HepG2 (cell line): ENCODE measurements around the gene NODAL. TPM values are rescaled to one million over a fixed set of nuclear protein-coding genes. Genes with fewer than 3 reads are reported as not detected.

Experiments used
- ATF2 ChIP-seq: sonication (generic); formaldehyde crosslinking; IDR thresholded peaks from 2 replicates; pipeline ENCODE4 v1.4.0; 2020; ENCODE audit warnings: missing genetic modification reagents
- BORCS8-MEF2B ChIP-seq: sonication (generic); formaldehyde crosslinking; IDR thresholded peaks from 2 replicates; pipeline ENCODE4 v1.8.0; 2022; ENCODE audit warnings: mild to moderate bottlenecking, missing genetic modification reagents
- FOXA1 ChIP-seq, 2 experiments: fragments of 450-650 bp in 1 of 2; sonication (generic) in 1 of 2; formaldehyde crosslinking in 1 of 2; IDR thresholded peaks; 2 replicates each; pipeline versions ENCODE4 v1.4.0 to v1.6.1; 2016 to 2020; ENCODE audit warnings: missing genetic modification reagents in 1 of 2
- GATAD2A ChIP-seq: IDR thresholded peaks from 2 replicates; pipeline ENCODE4 v1.6.1; 2016
- GFI1 ChIP-seq: sonication (generic); formaldehyde crosslinking; IDR thresholded peaks from 2 replicates; pipeline ENCODE4 v1.5.0; 2020; ENCODE audit warnings: missing genetic modification reagents, mild to moderate bottlenecking, borderline replicate concordance
- HMG20A ChIP-seq: IDR thresholded peaks from 2 replicates; pipeline ENCODE4 v1.6.1; 2016; ENCODE audit warnings: borderline replicate concordance
- MTA1 ChIP-seq: sonication (generic); formaldehyde crosslinking; IDR thresholded peaks from 2 replicates; pipeline ENCODE4 v1.4.0; 2020; ENCODE audit warnings: missing genetic modification reagents, mild to moderate bottlenecking, borderline replicate concordance
- NFYC ChIP-seq: IDR thresholded peaks from 2 replicates; pipeline ENCODE4 v1.6.1; 2016; ENCODE audit warnings: missing genetic modification reagents, missing compliant biosample characterization
- PATZ1 ChIP-seq: sonication (generic); formaldehyde crosslinking; IDR thresholded peaks from 2 replicates; pipeline ENCODE4 v1.4.0; 2020; ENCODE audit warnings: missing genetic modification reagents
- SALL1 ChIP-seq: sonication (generic); formaldehyde crosslinking; IDR thresholded peaks from 2 replicates; pipeline ENCODE4 v1.8.0; 2022; ENCODE audit warnings: mild to moderate bottlenecking, missing genetic modification reagents
- SIX1 ChIP-seq: sonication (generic); formaldehyde crosslinking; IDR thresholded peaks from 2 replicates; pipeline ENCODE4 v1.4.0; 2020; ENCODE audit warnings: missing genetic modification reagents, borderline replicate concordance
- SOX5 ChIP-seq: IDR thresholded peaks from 2 replicates; pipeline ENCODE4 v1.6.1; 2016; ENCODE audit warnings: borderline replicate concordance
- SRF ChIP-seq: IDR thresholded peaks from 2 replicates; pipeline ENCODE4 v1.6.1; 2011; ENCODE audit warnings: mild to moderate bottlenecking, low read depth, low read length, moderate library complexity
- TBX3 ChIP-seq: fragments of 450-650 bp; IDR thresholded peaks from 2 replicates; pipeline ENCODE4 v1.6.1; 2017; ENCODE audit warnings: antibody characterized with exemption, mild to moderate bottlenecking, inconsistent platforms, borderline replicate concordance
- TCF7L2 ChIP-seq: IDR thresholded peaks from 2 replicates; pipeline ENCODE4 v1.6.1; 2011; ENCODE audit warnings: mild to moderate bottlenecking, low read depth, low read length, moderate library complexity
- TOPORS ChIP-seq: sonication (generic); formaldehyde crosslinking; IDR thresholded peaks from 2 replicates; pipeline ENCODE4 v1.8.0; 2023; ENCODE audit warnings: mild to moderate bottlenecking, missing genetic modification reagents
- ZNF557 ChIP-seq: sonication (generic); formaldehyde crosslinking; IDR thresholded peaks from 2 replicates; pipeline ENCODE4 v1.4.0; 2020; ENCODE audit warnings: missing genetic modification reagents
- polyA plus RNA-seq, 8 experiments: library from polyadenylated mRNA; depleted of rRNA in 3 of 8; stranded (reverse) in 7 of 8; unstranded in 1 of 8; fragments of >200 nt; fragmentation: Illumina TruSeq in 4 of 8; extraction: Trizol in 4 of 8; gene quantifications; 2 replicates each; pipeline versions ENCODE4 v1.2.1 to v1.2.3, GENCODE V29; 2011 to 2016; ENCODE audit warnings: low read depth in 4 of 8, missing spikeins in 1 of 8, mixed read lengths in 1 of 8; ENCODE audit not compliant: insufficient read depth in 1 of 8
- total RNA-seq, 5 experiments: library from RNA; depleted of rRNA; stranded (reverse); fragments of >200 nt; fragmentation: Illumina TruSeq; extraction: Trizol; gene quantifications; 2 replicates each; pipeline ENCODE4 v1.2.3, GENCODE V29; 2016; ENCODE audit warnings: low read depth in 1 of 5
- TF ChIP-seq, protein P1 (sequence below): sonication (generic); formaldehyde crosslinking; IDR thresholded peaks from 2 replicates; pipeline ENCODE4 v1.8.1; 2023; ENCODE audit warnings: missing genetic modification reagents, inconsistent platforms, borderline replicate concordance
- TF ChIP-seq, protein P2 (sequence below): sonication (generic); formaldehyde crosslinking; IDR thresholded peaks from 2 replicates; pipeline ENCODE4 v1.4.0; 2020; ENCODE audit warnings: mild to moderate bottlenecking, missing genetic modification reagents, borderline replicate concordance

Gene NODAL
- total and polyA plus RNA-seq, 2 of the 13 experiments (the other 11 are each of a cell fraction or from before 2014, with no cell fraction given): not detected

DNA sequence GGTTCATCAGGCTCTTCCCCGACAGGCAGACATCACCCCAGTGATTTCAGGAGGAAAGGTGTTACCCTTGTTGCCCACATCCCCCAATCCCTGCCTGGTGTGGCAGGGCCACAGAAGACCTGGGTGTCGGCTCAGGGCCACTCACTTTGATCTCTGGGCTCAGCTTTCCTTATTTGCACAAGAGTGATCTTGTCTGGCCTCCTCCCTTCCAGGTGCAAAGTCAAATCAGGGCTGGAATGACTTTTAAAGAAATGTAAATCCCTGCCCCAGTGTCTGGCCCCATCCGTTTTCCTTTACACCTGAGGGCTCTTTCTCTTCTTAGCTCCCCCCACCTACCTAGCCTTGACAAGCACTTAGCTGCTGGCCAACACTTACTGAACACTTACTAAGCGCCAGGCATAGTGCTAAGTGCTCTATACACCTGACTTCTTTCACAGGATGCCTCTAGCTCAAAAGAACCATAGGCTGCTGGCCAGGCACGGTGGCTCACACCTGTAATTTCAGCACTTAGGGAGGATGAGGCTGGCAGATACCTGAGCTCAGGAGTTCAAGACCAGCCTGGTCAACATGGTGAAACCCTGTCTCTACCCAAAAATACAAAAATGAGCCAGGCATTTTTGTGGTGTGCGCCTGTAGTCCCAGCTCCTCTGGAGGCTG, 979 bp upstream of the NODAL start (continued):
- TF ChIP-seq MTA1 (CRISPR knock-in tag): peak; percentile 63; the same call in 1 of the 2 replicates
- TF ChIP-seq, protein P1, sequence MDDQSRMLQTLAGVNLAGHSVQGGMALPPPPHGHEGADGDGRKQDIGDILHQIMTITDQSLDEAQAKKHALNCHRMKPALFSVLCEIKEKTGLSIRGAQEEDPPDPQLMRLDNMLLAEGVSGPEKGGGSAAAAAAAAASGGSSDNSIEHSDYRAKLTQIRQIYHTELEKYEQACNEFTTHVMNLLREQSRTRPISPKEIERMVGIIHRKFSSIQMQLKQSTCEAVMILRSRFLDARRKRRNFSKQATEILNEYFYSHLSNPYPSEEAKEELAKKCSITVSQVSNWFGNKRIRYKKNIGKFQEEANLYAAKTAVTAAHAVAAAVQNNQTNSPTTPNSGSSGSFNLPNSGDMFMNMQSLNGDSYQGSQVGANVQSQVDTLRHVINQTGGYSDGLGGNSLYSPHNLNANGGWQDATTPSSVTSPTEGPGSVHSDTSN (CRISPR knock-in tag): no peak
- TF ChIP-seq, protein P2, sequence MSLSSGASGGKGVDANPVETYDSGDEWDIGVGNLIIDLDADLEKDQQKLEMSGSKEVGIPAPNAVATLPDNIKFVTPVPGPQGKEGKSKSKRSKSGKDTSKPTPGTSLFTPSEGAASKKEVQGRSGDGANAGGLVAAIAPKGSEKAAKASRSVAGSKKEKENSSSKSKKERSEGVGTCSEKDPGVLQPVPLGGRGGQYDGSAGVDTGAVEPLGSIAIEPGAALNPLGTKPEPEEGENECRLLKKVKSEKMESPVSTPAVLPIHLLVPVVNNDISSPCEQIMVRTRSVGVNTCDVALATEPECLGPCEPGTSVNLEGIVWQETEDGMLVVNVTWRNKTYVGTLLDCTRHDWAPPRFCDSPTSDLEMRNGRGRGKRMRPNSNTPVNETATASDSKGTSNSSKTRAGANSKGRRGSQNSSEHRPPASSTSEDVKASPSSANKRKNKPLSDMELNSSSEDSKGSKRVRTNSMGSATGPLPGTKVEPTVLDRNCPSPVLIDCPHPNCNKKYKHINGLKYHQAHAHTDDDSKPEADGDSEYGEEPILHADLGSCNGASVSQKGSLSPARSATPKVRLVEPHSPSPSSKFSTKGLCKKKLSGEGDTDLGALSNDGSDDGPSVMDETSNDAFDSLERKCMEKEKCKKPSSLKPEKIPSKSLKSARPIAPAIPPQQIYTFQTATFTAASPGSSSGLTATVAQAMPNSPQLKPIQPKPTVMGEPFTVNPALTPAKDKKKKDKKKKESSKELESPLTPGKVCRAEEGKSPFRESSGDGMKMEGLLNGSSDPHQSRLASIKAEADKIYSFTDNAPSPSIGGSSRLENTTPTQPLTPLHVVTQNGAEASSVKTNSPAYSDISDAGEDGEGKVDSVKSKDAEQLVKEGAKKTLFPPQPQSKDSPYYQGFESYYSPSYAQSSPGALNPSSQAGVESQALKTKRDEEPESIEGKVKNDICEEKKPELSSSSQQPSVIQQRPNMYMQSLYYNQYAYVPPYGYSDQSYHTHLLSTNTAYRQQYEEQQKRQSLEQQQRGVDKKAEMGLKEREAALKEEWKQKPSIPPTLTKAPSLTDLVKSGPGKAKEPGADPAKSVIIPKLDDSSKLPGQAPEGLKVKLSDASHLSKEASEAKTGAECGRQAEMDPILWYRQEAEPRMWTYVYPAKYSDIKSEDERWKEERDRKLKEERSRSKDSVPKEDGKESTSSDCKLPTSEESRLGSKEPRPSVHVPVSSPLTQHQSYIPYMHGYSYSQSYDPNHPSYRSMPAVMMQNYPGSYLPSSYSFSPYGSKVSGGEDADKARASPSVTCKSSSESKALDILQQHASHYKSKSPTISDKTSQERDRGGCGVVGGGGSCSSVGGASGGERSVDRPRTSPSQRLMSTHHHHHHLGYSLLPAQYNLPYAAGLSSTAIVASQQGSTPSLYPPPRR (CRISPR knock-in tag): peak; percentile 69
- TF ChIP-seq ATF2 (CRISPR knock-in tag): peak; percentile 28; the same call in 1 of the 2 replicates
- peak; percentile 42; the same call in 1 of the 2 replicates for TF ChIP-seq SALL1
- TF ChIP-seq TOPORS: no peak
- TF ChIP-seq TBX3: peak; percentile 40; the same call in 1 of the 2 replicates
- TF ChIP-seq BORCS8-MEF2B (CRISPR knock-in tag): 0 out of 2 replicates have a peak, but pooled peaks have one; percentile 4
- TF ChIP-seq SOX5: peak; percentile 48; the same call in 1 of the 2 replicates
- peak; percentile 67; the same call in 1 of the 2 replicates for TF ChIP-seq PATZ1
- TF ChIP-seq NFYC (CRISPR knock-in tag): no peak
- TF ChIP-seq FOXA1 (IDR thresholded peaks at IDR 0.05): no peak
- peak; percentile 82 for TF ChIP-seq FOXA1 (CRISPR knock-in tag; IDR thresholded peaks at IDR 0.05)
- peak; percentile 55 for TF ChIP-seq GATAD2A (CRISPR knock-in tag)
- peak; percentile 69; the same call in 1 of the 2 replicates for TF ChIP-seq SIX1 (CRISPR knock-in tag)
- 0 out of 2 replicates have a peak, but pooled peaks have one; percentile 38 for TF ChIP-seq ZNF557 (CRISPR knock-in tag)
- peak; percentile 88 for TF ChIP-seq GFI1
- peak; percentile 44; the same call in 1 of the 2 replicates for TF ChIP-seq HMG20A (CRISPR knock-in tag)
- peak; percentile 87 for TF ChIP-seq TCF7L2
- peak; percentile 51; the same call in 1 of the 2 replicates for TF ChIP-seq SRF
